Loucy (cell line): Measurements from ENCODE around the gene PRDM8.
A peak's percentile ranks its signal among the peaks of the same experiment; 100 is the strongest.

Experiments used
- H2AFZ ChIP-seq: fragments of 200-600 bp; sonication (generic); 2 replicates; pipeline ENCODE4 v1.6.0; 2016; ENCODE audit warnings: antibody characterized with exemption, mild to moderate bottlenecking, low read length, moderate library complexity
- H3F3A ChIP-seq: fragments of 200-600 bp; 2 replicates; pipeline ENCODE4 v1.6.0; 2016; ENCODE audit warnings: antibody characterized with exemption, low read depth, mild to moderate bottlenecking
- H3K27me3 ChIP-seq: fragments of 200-600 bp; sonication (generic); 2 replicates; pipeline ENCODE4 v1.6.1; 2014; ENCODE audit warnings: low read length, mild to moderate bottlenecking; ENCODE audit not compliant: insufficient read depth, poor library complexity, severe bottlenecking
- H3K36me3 ChIP-seq: fragments of 200-600 bp; sonication (generic); 2 replicates; pipeline ENCODE4 v1.6.1; 2016; ENCODE audit warnings: low read length; ENCODE audit not compliant: insufficient read depth
- H3K4me1 ChIP-seq: fragments of 200-600 bp; sonication (generic); 2 replicates; pipeline ENCODE4 v1.5.1; 2014; ENCODE audit warnings: low read length, mild to moderate bottlenecking; ENCODE audit not compliant: insufficient read depth, poor library complexity, severe bottlenecking
- H3K4me2 ChIP-seq: fragments of 200-600 bp; sonication (generic); 2 replicates; pipeline ENCODE4 v1.6.0; 2014; ENCODE audit warnings: antibody characterized with exemption, low read length, low read depth, mild to moderate bottlenecking; ENCODE audit not compliant: poor library complexity, severe bottlenecking
- H3K4me3 ChIP-seq: fragments of 200-600 bp; sonication (generic); 2 replicates; pipeline ENCODE4 v1.5.1; 2014; ENCODE audit warnings: low read length, mild to moderate bottlenecking, mixed read lengths; ENCODE audit not compliant: poor library complexity, severe bottlenecking
- H3K79me2 ChIP-seq: fragments of 200-600 bp; sonication (generic); 2 replicates; pipeline ENCODE4 v1.6.1; 2014; ENCODE audit warnings: low read length; ENCODE audit not compliant: insufficient read depth
- H3K9ac ChIP-seq: fragments of 200-600 bp; sonication (generic); 2 replicates; pipeline ENCODE4 v1.6.0; 2014; ENCODE audit warnings: mild to moderate bottlenecking, low read depth, low read length, moderate library complexity; ENCODE audit not compliant: poor library complexity, severe bottlenecking
- H3K9me2 ChIP-seq: fragments of 200-600 bp; sonication (generic); replicated peaks from 2 replicates; pipeline ENCODE4 v1.6.1; 2016; ENCODE audit warnings: low read depth, low read length, mixed read lengths
- H3K9me3 ChIP-seq: fragments of 200-600 bp; sonication (generic); 2 replicates; pipeline ENCODE4 v1.6.1; 2014; ENCODE audit warnings: mild to moderate bottlenecking, antibody characterized with exemption, low read length, low read depth; ENCODE audit not compliant: insufficient read depth
- H4K20me1 ChIP-seq: fragments of 200-600 bp; sonication (generic); 2 replicates; pipeline ENCODE4 v1.6.0; 2014; ENCODE audit warnings: antibody characterized with exemption, low read length, mild to moderate bottlenecking; ENCODE audit not compliant: insufficient read depth, poor library complexity, severe bottlenecking
- CTCF ChIP-seq: fragments of 200-600 bp; sonication (generic); conservative IDR thresholded peaks from 2 replicates; pipeline ENCODE4 v1.5.1; 2014; ENCODE audit warnings: mild to moderate bottlenecking, antibody characterized with exemption, low read length
- EZH2phosphoT487 ChIP-seq: fragments of 200-600 bp; IDR thresholded peaks from 2 replicates; pipeline ENCODE4 v1.6.1; 2018; ENCODE audit warnings: antibody characterized with exemption, mild to moderate bottlenecking, moderate library complexity, borderline replicate concordance

The PRDM8 gene

GRCh38 chr4:80196922-80197573 lies at the start of gene PRDM8:
PRDM8 (plus strand) TSS chr4:80197503; CDS start chr4:80200081, 2,578 bp downstream.
- Histone ChIP-seq H3K9me2 (no peaks in the 10 kb centered on the region), H2AFZ (no peak within 1 kb of the TSS), H4K20me1 (no peaks in the 10 kb centered on the region), H3K79me2 (peaks cover 35% of the 10 kb centered on the region), H3K36me3 (peaks cover 74% of the 10 kb centered on the region), H3K27me3 (no peaks in the 10 kb centered on the region), H3K9me3 (no peaks in the 10 kb centered on the region), H3K4me2 (no peak within 1 kb of the TSS), H3K9ac (no peak within 1 kb of the TSS), H3K4me1 (peaks cover 6% of the 10 kb centered on the region), H3K4me3 (no peak within 1 kb of the TSS), H3F3A (no peaks in the 10 kb centered on the region)
- TF ChIP-seq CTCF = no peak
- TF ChIP-seq EZH2phosphoT487 = no peak

- H2AFZ ChIP-seq = peak overlapping the region; percentile 24; the same call in 1 of the 2 replicates
- H3K4me2 ChIP-seq = no peak overlapping the region
- no peak overlapping the region for H3K4me3 ChIP-seq
- peaks cover under 1% of the 10 kb centered on the region for H3K4me1 ChIP-seq
- H3K9me2 ChIP-seq = no peaks in the 10 kb centered on the region
- no peaks in the 10 kb centered on the region for H3F3A ChIP-seq
- H3K9me3 ChIP-seq = no peaks in the 10 kb centered on the region
- no peaks in the 10 kb centered on the region for H3K36me3 ChIP-seq
- no peaks in the 10 kb centered on the region for H3K27me3 ChIP-seq
- H3K9ac ChIP-seq = no peak overlapping the region
- no peaks in the 10 kb centered on the region for H3K79me2 ChIP-seq
- TF ChIP-seq EZH2phosphoT487 = no peak
- no peaks in the 10 kb centered on the region for H4K20me1 ChIP-seq
These were observed 46.7 kb upstream of the PRDM8 start for GRCh38 chr4:80150387-80151180.

- Histone ChIP-seq H3K4me1 (no peaks in the 10 kb centered on the region), H3K9me3 (no peaks in the 10 kb centered on the region), H3K79me2 (no peaks in the 10 kb centered on the region), H3F3A (no peaks in the 10 kb centered on the region), H3K9ac (no peak overlapping the region), H4K20me1 (no peaks in the 10 kb centered on the region), H3K9me2 (no peaks in the 10 kb centered on the region), H3K4me2 (no peak overlapping the region), H2AFZ (peak overlapping the region; percentile 58; the same call in 1 of the 2 replicates), H3K36me3 (no peaks in the 10 kb centered on the region), H3K27me3 (no peaks in the 10 kb centered on the region), H3K4me3 (no peak overlapping the region)
- TF ChIP-seq CTCF = no peak
- TF ChIP-seq EZH2phosphoT487 = no peak
These were observed 45.3 kb upstream of the PRDM8 start for GRCh38 chr4:80151981-80152380.
